OCI-M2 (cell line): ENCODE measurements around the gene CES5A.
"Not testable (repeated sequence)": the region's sequence is repeated elsewhere in the genome, so short reads cannot be mapped to it uniquely, and the experiment has no call there.

ENCODE experiments used
- DNase-seq: peaks from one replicate; lab custom pipeline; 2025; ENCODE audit not compliant: unreplicated experiment; lab: John Stamatoyannopoulos, UW

Gene CES5A

GRCh38 chr16:55830658-55831294, 44.4 kb downstream of the CES5A start:
- DNase-seq = no peak

GRCh38 chr16:55829232-55829631, 45.9 kb downstream of the CES5A start:
- not testable (repeated sequence) for DNase-seq

GRCh38 chr16:55828680-55829079, 46.5 kb downstream of the CES5A start:
- DNase-seq = no peak

- no peak for DNase-seq
Measured at GRCh38 chr16:55825115-55825728, 50.0 kb downstream of the CES5A start.

- DNase-seq = no peak
Measured at GRCh38 chr16:55824473-55825000, 50.6 kb downstream of the CES5A start.

- no peak for DNase-seq
Measured at GRCh38 chr16:55822280-55822810, 52.8 kb downstream of the CES5A start.

GRCh38 chr16:55821210-55821609, 54.0 kb downstream of the CES5A start:
- no peak for DNase-seq

- no peak for DNase-seq
Measured at GRCh38 chr16:55820615-55821014, 54.6 kb downstream of the CES5A start.

- DNase-seq = no peak
Measured at GRCh38 chr16:55817236-55817912, 57.8 kb downstream of the CES5A start.

GRCh38 chr16:55816222-55816621, 59.0 kb downstream of the CES5A start:
- DNase-seq = not testable (repeated sequence)

- DNase-seq = no peak
Measured at GRCh38 chr16:55815320-55815719, 59.9 kb downstream of the CES5A start.

- DNase-seq = not testable (repeated sequence)
Measured at GRCh38 chr16:55814174-55814573, 61.0 kb downstream of the CES5A start.

- not testable (repeated sequence) for DNase-seq
Measured at GRCh38 chr16:55813730-55814129, 61.4 kb downstream of the CES5A start.

GRCh38 chr16:55812951-55813350, 62.2 kb downstream of the CES5A start:
- DNase-seq = no peak

GRCh38 chr16:55811811-55812210, 63.4 kb downstream of the CES5A start:
- DNase-seq = no peak

GRCh38 chr16:55810451-55810961, 64.7 kb downstream of the CES5A start:
- DNase-seq = no peak

- DNase-seq = no peak
Measured at GRCh38 chr16:55809851-55810250, 65.3 kb downstream of the CES5A start.

- no peak for DNase-seq
Measured at GRCh38 chr16:55809386-55809785, 65.8 kb downstream of the CES5A start.

- not testable (repeated sequence) for DNase-seq
Measured at GRCh38 chr16:55808286-55808685, 66.9 kb downstream of the CES5A start.

GRCh38 chr16:55805104-55805503, 70.1 kb downstream of the CES5A start:
- DNase-seq = not testable (repeated sequence)

- DNase-seq = not testable (repeated sequence)
Measured at GRCh38 chr16:55803681-55804080, 71.5 kb downstream of the CES5A start.
